Measurements from ENCODE around the gene SH2D5. TPM values are rescaled to one million over a fixed set of nuclear protein-coding genes. Genes with fewer than 3 reads are reported as not detected.
"Not testable (repeated sequence)": the region's sequence is repeated elsewhere in the genome, so short reads cannot be mapped to it uniquely, and the experiment has no call there.

SH2D5 gene
- total RNA-seq, 1 experiment from 2014 or later = 8.3 TPM

- Histone ChIP-seq H3K36me3 (replicated peaks; ENCODE audit: control insufficient read depth, insufficient read depth, low read length) (peaks cover 1% of the 10 kb centered on the region), H3K4me3 (ENCODE audit: insufficient read depth, low read depth, low read length) (no peak overlapping the region), H3K27me3 (ENCODE audit: control insufficient read depth, insufficient read depth, low read length) (no peaks in the 10 kb centered on the region)
- no peak for DNase-seq
Observed at GRCh38 chr1:20683614-20684013, 48.9 kb downstream of the SH2D5 start.

DNA sequence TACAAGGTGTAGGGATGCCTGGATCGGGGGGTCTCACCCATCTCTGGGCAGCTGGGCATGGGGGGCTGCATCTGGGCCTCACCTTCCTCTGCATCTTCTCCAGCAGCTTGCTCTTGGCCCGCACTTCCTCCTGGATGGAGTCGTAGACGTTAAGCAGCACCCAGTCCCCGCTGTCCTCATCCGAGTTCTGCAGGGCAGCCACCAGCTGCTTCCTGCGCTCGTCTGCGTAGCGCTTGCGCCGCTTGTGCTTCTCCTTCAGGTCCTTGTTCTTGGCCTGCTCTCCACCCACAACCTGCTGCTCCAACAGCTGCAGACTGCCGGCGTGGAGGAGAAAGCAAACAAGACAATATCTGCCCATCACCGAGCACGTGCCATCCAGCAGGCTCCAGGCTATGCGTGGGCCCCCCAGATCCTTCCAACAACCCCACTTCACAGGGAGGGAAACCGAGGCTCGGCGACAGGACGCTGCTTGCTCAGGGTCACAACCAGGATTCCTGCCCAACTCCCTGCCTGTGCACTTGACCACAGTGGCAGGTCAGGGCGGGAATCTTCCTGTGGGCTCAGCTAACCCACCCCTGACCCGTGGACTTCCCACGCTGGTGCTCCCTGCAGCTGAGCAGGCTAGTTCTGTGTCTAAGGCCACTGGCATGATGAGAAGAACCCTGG is 49.8 kb downstream of the SH2D5 start:
- peaks cover 2% of the 10 kb centered on the region for H3K36me3 ChIP-seq (replicated peaks; ENCODE audit: control insufficient read depth, insufficient read depth, low read length)
- H3K4me3 ChIP-seq (ENCODE audit: insufficient read depth, low read depth, low read length) = no peak overlapping the region
- no peak for DNase-seq
- H3K27me3 ChIP-seq (ENCODE audit: control insufficient read depth, insufficient read depth, low read length) = no peaks in the 10 kb centered on the region

DNA sequence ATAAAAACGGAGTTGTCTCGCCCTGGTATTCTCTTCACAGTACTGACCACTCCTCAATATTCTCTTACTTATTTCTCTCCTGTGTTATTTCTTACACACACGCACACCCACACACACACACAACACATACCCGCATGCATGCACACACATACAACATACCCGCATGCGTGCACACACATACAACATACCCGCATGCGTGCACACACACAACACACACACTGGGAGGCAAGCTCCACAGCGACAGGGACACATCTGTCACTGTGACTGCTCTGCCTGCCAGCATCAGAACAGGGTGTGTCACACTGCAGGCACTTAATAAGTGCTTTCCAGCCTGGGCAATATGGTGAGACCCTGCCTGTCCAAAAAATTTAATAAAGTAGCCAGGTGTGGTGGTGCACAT is 50.5 kb downstream of the SH2D5 start:
- DNase-seq = no peak
- Histone ChIP-seq H3K27me3 (ENCODE audit: control insufficient read depth, insufficient read depth, low read length) (no peaks in the 10 kb centered on the region), H3K36me3 (replicated peaks; ENCODE audit: control insufficient read depth, insufficient read depth, low read length) (peaks cover 2% of the 10 kb centered on the region), H3K4me3 (ENCODE audit: insufficient read depth, low read depth, low read length) (no peak overlapping the region)

DNA sequence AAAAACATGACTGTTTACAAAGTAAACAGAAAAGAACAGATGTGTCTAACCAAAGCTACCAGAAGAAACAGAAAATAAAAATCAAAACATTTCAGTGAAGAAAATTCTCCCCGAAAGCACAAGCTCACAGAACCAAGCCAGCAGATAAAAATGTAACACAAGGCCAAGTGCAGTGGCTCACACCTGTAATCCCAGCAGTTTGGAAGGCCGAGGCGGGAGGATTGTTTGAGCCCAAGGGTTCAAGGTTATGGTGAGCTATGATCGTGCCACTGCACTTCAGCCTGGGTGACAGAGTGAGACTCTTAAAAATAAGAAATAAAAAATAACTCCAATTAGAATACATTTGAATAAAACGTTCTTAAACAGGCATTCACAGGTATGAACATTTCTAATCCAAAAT is 52.2 kb downstream of the SH2D5 start:
- H3K27me3 ChIP-seq (ENCODE audit: control insufficient read depth, insufficient read depth, low read length) = no peaks in the 10 kb centered on the region
- DNase-seq = no peak
- no peak overlapping the region for H3K4me3 ChIP-seq (ENCODE audit: insufficient read depth, low read depth, low read length)
- H3K36me3 ChIP-seq (replicated peaks; ENCODE audit: control insufficient read depth, insufficient read depth, low read length) = peaks cover 2% of the 10 kb centered on the region

- H3K27me3 ChIP-seq (ENCODE audit: control insufficient read depth, insufficient read depth, low read length) = no peaks in the 10 kb centered on the region
- peaks cover 2% of the 10 kb centered on the region for H3K36me3 ChIP-seq (replicated peaks; ENCODE audit: control insufficient read depth, insufficient read depth, low read length)
- DNase-seq = no peak
- no peak overlapping the region for H3K4me3 ChIP-seq (ENCODE audit: insufficient read depth, low read depth, low read length)
Observed at GRCh38 chr1:20678599-20678998, 53.9 kb downstream of the SH2D5 start.

GRCh38 chr1:20673626-20674025 is 58.9 kb downstream of the SH2D5 start:
- H3K36me3 ChIP-seq (replicated peaks; ENCODE audit: control insufficient read depth, insufficient read depth, low read length); DNase-seq; H3K4me3 ChIP-seq (ENCODE audit: insufficient read depth, low read depth, low read length); H3K27me3 ChIP-seq (ENCODE audit: control insufficient read depth, insufficient read depth, low read length): not testable (repeated sequence)

GRCh38 chr1:20672265-20672632 is 60.3 kb downstream of the SH2D5 start:
- Histone ChIP-seq H3K4me3 (ENCODE audit: insufficient read depth, low read depth, low read length) (no peak overlapping the region), H3K27me3 (ENCODE audit: control insufficient read depth, insufficient read depth, low read length) (no peaks in the 10 kb centered on the region), H3K36me3 (replicated peaks; ENCODE audit: control insufficient read depth, insufficient read depth, low read length) (peaks cover 4% of the 10 kb centered on the region)
- no peak for DNase-seq

DNA sequence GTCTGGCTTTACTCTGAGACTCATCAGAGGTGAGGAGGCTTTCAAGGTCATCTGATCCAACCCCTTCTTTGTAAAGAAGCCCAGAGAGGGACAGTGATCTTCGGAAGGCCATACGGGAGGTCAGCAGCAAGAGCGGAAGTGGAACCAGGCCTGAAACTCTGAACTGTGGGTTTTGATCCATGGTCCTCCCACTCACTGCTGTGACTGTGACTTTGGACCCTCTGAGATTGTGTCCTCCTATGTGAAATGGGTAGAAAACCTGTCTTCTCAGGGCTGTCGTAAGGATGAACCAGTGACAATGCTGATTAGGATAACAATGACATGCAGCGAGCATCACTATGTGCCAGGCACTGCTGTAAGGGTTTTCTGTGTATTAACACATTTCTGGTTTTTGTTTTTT is 61.6 kb downstream of the SH2D5 start:
- Histone ChIP-seq H3K36me3 (replicated peaks; ENCODE audit: control insufficient read depth, insufficient read depth, low read length) (peaks cover 4% of the 10 kb centered on the region), H3K4me3 (ENCODE audit: insufficient read depth, low read depth, low read length) (no peak overlapping the region), H3K27me3 (ENCODE audit: control insufficient read depth, insufficient read depth, low read length) (no peaks in the 10 kb centered on the region)
- no peak for DNase-seq

Other genes with a start within 250 kb of the SH2D5 start
- 0.92 and 1.5 TPM in 2 replicates for gene CAMK2N1, start 246.5 kb downstream of the SH2D5 start, total RNA-seq (2014; rRNA removed; shearing (Covaris generic))
- 30.8 and 32.6 TPM in 2 replicates for gene MUL1, start 224.6 kb downstream of the SH2D5 start, total RNA-seq (2014; rRNA removed; shearing (Covaris generic))
- gene FAM43B, start 180.1 kb downstream of the SH2D5 start, total RNA-seq (2014; rRNA removed; shearing (Covaris generic)) = 4.1 and 6.1 TPM in 2 replicates
- 37.1 and 39.4 TPM in 2 replicates for gene CDA, start 143.6 kb downstream of the SH2D5 start, total RNA-seq (2014; rRNA removed; shearing (Covaris generic))
- gene PINK1, start 99.2 kb downstream of the SH2D5 start, total RNA-seq (2014; rRNA removed; shearing (Covaris generic)) = 158 and 161 TPM in 2 replicates
- gene DDOST, start 71.3 kb downstream of the SH2D5 start, total RNA-seq (2014; rRNA removed; shearing (Covaris generic)) = 554 and 563 TPM in 2 replicates
- gene KIF17, start 14.7 kb downstream of the SH2D5 start, total RNA-seq (2014; rRNA removed; shearing (Covaris generic)) = 3.5 and 10.1 TPM in 2 replicates
- 119 and 137 TPM in 2 replicates for gene HP1BP3, start 54.6 kb upstream of the SH2D5 start, total RNA-seq (2014; rRNA removed; shearing (Covaris generic))